ENCODE results near the gene COL25A1. TPM values are rescaled to one million over a fixed set of nuclear protein-coding genes. Genes with fewer than 3 reads are reported as not detected.

COL25A1 gene
- total RNA-seq, 1 experiment from 2014 or later = 4.2 TPM

- peaks cover 16 to 18% of the 10 kb centered on the region in 2 experiments; a peak in 4 of 5 replicates for H3K9me3 Mint-ChIP-seq
These were observed 281.6 kb downstream of the COL25A1 start for GRCh38 chr4:109020861-109021260.

More at GRCh38 chr4:109020861-109021260, 281.6 kb downstream of the COL25A1 start:
- Histone ChIP-seq H3K9me3 (ENCODE audit: control insufficient read depth, low read depth, low read length) (no peaks in the 10 kb centered on the region), H3K23ac (ENCODE audit: insufficient read length, low read depth, low read length) (no peak overlapping the region), H3K56ac (ENCODE audit: insufficient read length, low read depth, low read length) (no peak overlapping the region), H3K23me2 (ENCODE audit: insufficient read length, low read depth, low read length, poor library complexity, severe bottlenecking) (no peaks in the 10 kb centered on the region), H3K4ac (ENCODE audit: low read depth, low read length) (no peak overlapping the region), H2BK5ac (ENCODE audit: insufficient read length, low read length) (no peak overlapping the region), H3K18ac (ENCODE audit: insufficient read length, low read depth, low read length) (no peak overlapping the region), H2BK20ac (ENCODE audit: low read depth, low read length, poor library complexity, severe bottlenecking) (no peak overlapping the region), H2BK120ac (ENCODE audit: low read depth, low read length, poor library complexity, severe bottlenecking) (no peak overlapping the region), H2AFZ (ENCODE audit: low read length) (no peak overlapping the region), H2AK5ac (ENCODE audit: insufficient read length, low read length) (no peak overlapping the region), H2BK15ac (ENCODE audit: low read depth, low read length) (no peak overlapping the region), H3K4me1 (ENCODE audit: insufficient read depth, low read length) (no peaks in the 10 kb centered on the region), H3K27me3 (ENCODE audit: insufficient read depth, low read length) (no peaks in the 10 kb centered on the region), H4K5ac (ENCODE audit: insufficient read length, low read depth, low read length) (no peak overlapping the region), H3K79me2 (ENCODE audit: insufficient read depth, low read length) (no peaks in the 10 kb centered on the region), H4K91ac (ENCODE audit: insufficient read length, low read depth, low read length) (no peak overlapping the region), H3K9ac (ENCODE audit: extremely low read depth, insufficient read length, low read length) (no peak overlapping the region), H3K14ac (ENCODE audit: insufficient read depth, low read length) (no peak overlapping the region), H3T11ph (ENCODE audit: low read length) (no peak overlapping the region), H4K8ac (replicated peaks; ENCODE audit: insufficient read length, low read depth, low read length) (no peak overlapping the region), H4K20me1 (ENCODE audit: control insufficient read depth, insufficient read depth, insufficient read length) (no peaks in the 10 kb centered on the region), H3K4me2 (ENCODE audit: insufficient read depth, insufficient read length, low read length) (no peak overlapping the region), H3K27ac (ENCODE audit: insufficient read length, low read depth, low read length) (no peak overlapping the region), H2BK12ac (ENCODE audit: insufficient read length, low read depth, low read length) (no peak overlapping the region), H3K79me1 (ENCODE audit: insufficient read depth, low read depth, low read length, poor library complexity, severe bottlenecking) (no peaks in the 10 kb centered on the region)
- H3K4me3 Mint-ChIP-seq = no peak overlapping the region
- no peaks in the 10 kb centered on the region for H3K27me3 Mint-ChIP-seq (ENCODE audit: low read depth)
- DNase-seq = no peak
- H3K36me3 Mint-ChIP-seq (ENCODE audit: insufficient read depth in 1 of 3, low read depth in 3 of 3) = peaks cover 8 to 17% (median 9%) of the 10 kb centered on the region in 3 experiments
- H3K4me1 Mint-ChIP-seq = no peaks in the 10 kb centered on the region
- no peak for TF ChIP-seq CTCF (conservative IDR thresholded peaks at IDR 0.05)
- H3K27ac Mint-ChIP-seq = no peak overlapping the region
- WGBS (ENCODE audit: extremely low coverage, insufficient read length, low lambda C conversion rate) = no CpG with 5 or more reads among the region's 4 CpGs
